Astrocyte (in vitro differentiated cells and primary cell): ENCODE measurements around the gene IFNAR1.

Source experiments
- CTCF ChIP-seq: IDR thresholded peaks from 2 replicates; pipeline ENCODE4 v1.5.1; 2011; ENCODE audit warnings: low read depth, mild to moderate bottlenecking, inconsistent platforms, low read length, moderate library complexity; ENCODE audit not compliant: insufficient read depth
- EZH2 ChIP-seq: IDR thresholded peaks from 2 replicates; pipeline ENCODE4 v1.6.1; 2012; ENCODE audit warnings: mild to moderate bottlenecking, low read length, inconsistent platforms; ENCODE audit not compliant: insufficient read depth

- TF ChIP-seq CTCF (no peak), EZH2 (no peak)
These were observed 23.2 kb upstream of the IFNAR1 start for GRCh38 chr21:33301632-33302002.
